HG03565 (cell line): ENCODE measurements around the gene WDR74.
"Not testable (repeated sequence)": the region's sequence is repeated elsewhere in the genome, so short reads cannot be mapped to it uniquely, and the experiment has no call there.

Experiments
- ATAC-seq: cut with Tn5 transposase; IDR thresholded peaks from one replicate; pipeline ENCODE4 v1.9.1; 2021; ENCODE audit warnings: mild to moderate bottlenecking, moderate library complexity; ENCODE audit not compliant: unreplicated experiment

WDR74 gene

DNA sequence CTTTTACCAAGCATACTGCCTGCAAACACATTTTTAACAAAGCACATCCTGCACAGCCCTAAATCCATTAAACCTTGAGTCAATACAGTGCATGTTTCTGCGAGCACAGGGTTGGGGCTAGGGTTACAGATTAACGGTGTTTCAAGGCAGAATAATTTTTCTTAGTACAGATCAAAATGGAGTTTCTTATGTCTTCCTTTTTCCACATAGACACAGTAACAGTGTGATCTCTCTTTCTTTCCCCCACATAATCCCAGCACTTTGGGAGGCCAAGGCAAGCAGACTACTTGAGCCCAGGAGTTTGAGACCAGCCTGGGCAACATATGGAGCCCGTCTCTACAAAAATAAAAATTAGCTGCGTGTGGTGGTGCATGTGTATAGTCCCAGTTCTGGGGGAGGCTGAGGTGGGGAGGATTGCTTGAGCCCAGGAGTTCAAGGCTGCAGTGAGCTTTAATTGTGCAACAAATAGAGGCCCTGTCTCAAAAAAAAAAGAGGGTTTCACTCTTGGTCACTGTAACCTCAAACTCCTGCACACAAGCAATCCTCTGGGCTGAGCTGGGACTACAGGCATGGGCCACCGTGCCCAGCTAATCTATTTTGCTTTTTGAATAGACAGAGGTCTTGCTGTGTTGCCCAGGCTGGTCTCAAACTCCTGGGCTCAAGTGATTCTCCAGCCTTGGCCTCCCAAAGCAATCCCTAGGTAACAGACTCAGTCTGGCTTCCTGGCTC, 21.6 kb upstream of the WDR74 start:
- ATAC-seq, result no peak

DNA sequence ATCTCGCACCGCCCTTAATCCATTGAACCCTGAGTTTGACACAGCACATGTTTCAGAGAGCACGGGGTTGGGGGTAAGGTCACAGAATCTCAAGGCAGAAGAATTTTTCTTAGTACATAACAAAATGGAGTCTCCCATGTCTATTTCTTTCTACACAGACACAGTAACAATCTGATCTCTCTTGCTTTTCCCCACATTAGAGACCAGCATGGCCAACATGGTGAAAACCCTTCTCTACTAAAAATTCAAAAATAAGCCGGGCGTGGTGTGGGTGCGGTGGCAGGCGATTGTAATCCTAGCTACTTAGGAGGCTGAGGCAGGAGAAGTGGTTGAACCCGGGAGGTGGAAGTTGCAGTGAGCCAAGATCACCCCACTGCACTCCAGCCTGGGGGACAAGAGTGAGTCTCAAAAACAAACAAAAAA, 19.9 kb upstream of the WDR74 start:
- not testable (repeated sequence) for ATAC-seq

GRCh38 chr11:62858201-62858600, 18.8 kb upstream of the WDR74 start:
- ATAC-seq, result no peak

- ATAC-seq, result no peak
Measured at GRCh38 chr11:62857541-62857982, 18.2 kb upstream of the WDR74 start.

GRCh38 chr11:62856333-62856895, 17.0 kb upstream of the WDR74 start:
- no peak for ATAC-seq

GRCh38 chr11:62855571-62856332, 16.4 kb upstream of the WDR74 start:
- ATAC-seq, result peak; percentile 80

- no peak for ATAC-seq
Measured at GRCh38 chr11:62854825-62855570, 15.6 kb upstream of the WDR74 start.

DNA sequence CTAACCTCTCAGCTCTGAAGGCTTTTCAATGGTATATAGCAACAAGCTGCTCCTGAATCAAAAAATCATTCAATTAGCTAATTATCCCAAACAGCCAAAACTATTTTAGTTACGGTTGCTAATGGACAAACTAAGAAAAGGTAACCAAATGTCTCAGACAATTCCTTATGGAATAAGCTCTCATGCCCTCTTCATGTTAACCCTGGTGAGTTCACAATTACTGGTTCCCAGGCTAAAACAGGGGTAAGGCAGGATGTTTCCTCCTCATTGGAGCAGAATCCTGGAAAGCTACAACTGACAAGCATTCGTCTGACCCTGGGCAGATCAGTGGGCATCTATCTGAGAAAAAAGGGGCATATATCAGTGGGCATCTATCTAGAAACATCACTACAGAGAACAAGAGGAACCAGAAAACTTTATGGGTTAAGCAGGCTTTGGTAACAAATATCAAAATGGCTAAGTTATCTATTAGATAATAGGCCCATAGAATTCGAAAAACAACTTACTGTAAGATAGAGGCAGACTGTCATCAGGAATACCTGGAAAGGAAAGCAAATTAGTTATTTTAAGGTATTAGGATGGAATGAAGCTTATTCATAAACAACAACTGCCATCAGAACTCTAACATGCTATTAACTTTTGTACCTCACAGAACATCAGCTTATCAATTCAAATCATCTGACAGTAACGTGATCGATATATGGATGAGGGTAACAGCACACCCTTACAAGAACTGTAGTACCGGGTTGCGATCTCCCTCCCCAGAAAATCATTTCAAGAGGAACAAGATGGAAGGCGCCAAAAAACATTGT, 14.8 kb upstream of the WDR74 start:
- ATAC-seq, result no peak

- no peak for ATAC-seq
Measured at GRCh38 chr11:62853279-62853965, 14.0 kb upstream of the WDR74 start.

- no peak for ATAC-seq
Measured at GRCh38 chr11:62852523-62853188, 13.3 kb upstream of the WDR74 start.

DNA sequence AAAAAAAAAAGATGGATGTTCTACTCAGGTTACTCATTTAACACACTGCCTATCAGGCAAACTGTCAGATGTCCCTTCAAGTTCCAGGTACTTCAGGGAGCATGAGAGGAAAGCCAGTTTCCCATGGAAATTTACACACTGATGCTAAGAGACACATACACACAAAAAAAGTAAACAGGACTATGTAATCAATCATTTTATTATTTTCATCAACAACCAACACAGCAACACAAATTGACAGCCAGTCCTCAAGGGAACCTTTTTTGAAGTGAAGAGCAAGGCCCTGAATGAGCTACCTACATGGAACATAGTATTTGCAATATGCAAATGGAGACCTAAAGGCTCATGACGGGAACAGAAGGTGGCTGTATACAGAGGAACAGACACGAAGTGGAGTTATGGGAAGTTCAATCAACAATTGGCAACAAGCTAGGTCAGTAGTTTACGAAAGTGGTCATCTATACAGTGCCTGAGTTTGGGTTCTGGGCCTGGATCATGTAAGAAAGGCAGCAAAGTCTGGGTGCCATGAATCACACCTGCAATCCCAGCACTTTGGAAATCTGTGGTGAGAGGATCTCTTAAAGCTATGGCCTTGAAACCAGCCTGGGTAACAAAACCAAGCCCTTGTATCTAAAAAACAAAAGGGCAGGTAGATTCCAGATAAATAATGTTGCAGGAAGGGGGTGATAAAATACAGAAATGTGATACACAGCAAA, 12.6 kb upstream of the WDR74 start:
- ATAC-seq, result no peak

DNA sequence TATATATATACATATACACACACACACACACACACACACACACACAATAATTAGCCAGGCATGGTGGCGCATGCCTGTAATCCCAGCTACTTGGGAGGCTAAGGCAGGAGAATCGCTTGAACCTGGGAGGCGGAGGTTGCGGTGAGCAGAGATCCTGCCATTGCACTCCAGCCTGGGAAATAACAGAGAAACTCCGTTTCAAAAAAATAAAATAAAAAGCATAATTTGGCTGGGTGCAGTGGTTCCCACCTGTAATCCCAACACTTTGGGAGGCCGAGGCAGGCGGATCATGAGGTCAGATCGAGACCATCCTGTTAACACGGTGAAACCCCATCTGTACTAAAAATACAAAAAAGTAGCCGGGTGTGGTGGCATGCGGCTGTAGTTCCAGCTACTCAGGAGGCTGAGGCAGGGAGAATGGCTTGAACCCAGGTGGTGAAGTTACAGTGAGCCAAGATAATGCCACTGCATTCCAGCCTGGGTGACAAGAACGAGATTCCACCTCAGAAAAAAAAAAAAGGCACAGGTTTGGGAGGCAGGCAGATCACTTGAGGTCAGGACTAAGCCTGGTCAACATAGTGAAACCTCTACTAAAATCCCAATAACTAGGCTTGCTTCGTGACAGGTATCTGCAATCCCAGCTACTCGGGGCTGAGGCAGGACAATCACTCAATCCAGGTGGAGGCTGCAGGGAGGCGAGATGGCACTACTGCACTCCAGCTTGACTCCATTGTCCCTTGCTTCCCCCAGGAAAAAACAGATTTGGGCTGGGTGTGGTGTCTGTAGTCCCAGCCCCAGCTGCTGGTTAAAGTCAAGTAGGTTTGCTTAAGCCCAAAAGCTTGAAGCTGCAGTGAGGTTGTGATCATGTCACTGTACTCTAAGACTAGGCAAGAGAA, 11.8 kb upstream of the WDR74 start:
- no peak for ATAC-seq

DNA sequence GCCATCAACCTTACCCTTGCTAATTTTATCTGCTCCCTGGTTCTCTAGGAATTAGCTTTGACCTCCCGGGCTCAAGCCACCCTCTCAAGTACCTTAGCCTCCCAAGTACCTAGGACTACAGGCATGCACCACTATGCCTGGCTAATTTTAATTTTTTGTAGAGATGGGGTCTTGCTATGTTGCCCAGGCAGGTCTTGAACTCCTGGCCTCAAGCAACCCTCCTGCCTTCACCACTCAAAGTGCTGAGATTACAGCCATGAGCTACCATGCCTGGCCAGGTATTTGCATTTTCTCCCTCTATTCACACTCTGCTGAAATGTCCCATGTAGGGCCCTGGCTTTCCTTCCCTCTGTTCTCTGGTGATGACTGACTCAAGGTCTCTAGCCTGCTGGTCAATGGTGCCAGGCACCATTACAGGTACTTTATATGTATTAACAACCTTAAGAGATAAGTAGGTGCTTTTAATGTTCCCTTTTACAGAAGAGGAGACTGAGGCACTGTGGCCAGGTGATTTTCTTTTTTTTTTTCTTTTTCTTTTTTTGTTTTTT, 8.5 kb upstream of the WDR74 start:
- no peak for ATAC-seq

GRCh38 chr11:62846177-62846576, 6.8 kb upstream of the WDR74 start:
- ATAC-seq, result no peak

DNA sequence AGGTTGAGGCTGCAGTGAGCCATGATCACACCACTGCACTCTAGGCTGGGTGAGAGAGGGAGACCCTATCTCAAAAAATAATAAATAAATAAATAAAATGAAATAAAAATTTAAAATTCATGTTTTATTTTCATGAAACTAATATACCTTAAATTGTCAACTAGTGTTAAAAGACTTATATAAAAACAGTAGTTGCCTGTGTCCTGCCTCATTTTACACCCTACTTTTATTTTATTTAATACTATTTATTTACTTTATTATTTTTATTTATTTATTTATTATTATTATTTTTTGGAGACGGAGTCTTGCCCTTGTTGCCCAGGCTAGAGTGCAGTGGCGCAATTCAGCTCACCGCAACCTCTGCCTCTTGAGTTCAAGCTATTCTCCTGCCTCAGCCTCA, 4.8 kb upstream of the WDR74 start:
- no peak for ATAC-seq

DNA sequence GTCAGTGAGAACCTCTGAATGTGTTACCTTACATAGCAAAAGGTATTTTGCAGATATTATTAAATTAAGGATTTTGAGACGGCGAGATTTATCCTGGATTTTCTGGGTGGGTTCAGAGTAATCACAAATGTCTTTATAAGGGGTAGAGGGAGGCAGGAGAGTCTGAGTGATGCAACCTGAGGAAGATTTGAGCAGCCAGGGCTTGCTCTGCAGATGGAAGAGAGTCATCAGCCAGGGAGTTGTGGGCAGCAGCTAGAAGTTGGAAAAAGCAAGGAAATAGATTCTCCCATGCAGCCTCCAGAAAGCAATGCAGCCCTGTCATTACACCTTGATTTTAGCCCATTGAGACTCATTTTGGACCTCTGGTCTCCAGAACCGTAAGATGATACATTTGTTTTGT, 4.1 kb upstream of the WDR74 start:
- ATAC-seq, result no peak

GRCh38 chr11:62842891-62843290, 3.5 kb upstream of the WDR74 start:
- ATAC-seq, result not testable (repeated sequence)
